Neural progenitor cell (in vitro differentiated cells): ENCODE results near the gene FHIP2A. TPM values are rescaled to one million over a fixed set of nuclear protein-coding genes. Genes with fewer than 3 reads are reported as not detected.

Experiments used
- DNase-seq: peaks from one replicate; pipeline ENCODE4 v3.0.0-alpha.2; 2016; ENCODE audit warnings: low spot score
- H2AFZ ChIP-seq: fragments of 200-600 bp; sonication (generic); replicated peaks from 2 replicates; pipeline ENCODE4 v1.6.1; 2016; ENCODE audit warnings: antibody characterized with exemption
- H3F3A ChIP-seq: fragments of 200-600 bp; sonication (generic); 2 replicates; pipeline ENCODE4 v1.6.1; 2016; ENCODE audit warnings: antibody characterized with exemption, low read depth
- H3K27ac ChIP-seq: fragments of 200-600 bp; sonication (generic); 2 replicates; pipeline ENCODE4 v1.5.1; 2016; ENCODE audit warnings: mild to moderate bottlenecking
- H3K27me3 ChIP-seq: fragments of 200-600 bp; sonication (generic); 2 replicates; pipeline ENCODE4 v1.6.1; 2016; ENCODE audit warnings: mild to moderate bottlenecking, moderate library complexity
- H3K36me3 ChIP-seq: fragments of 200-600 bp; sonication (generic); 2 replicates; pipeline ENCODE4 v1.5.1; 2016
- H3K4me1 ChIP-seq: fragments of 200-600 bp; sonication (generic); 2 replicates; pipeline ENCODE4 v1.6.1; 2016; ENCODE audit warnings: mixed run types
- H3K4me2 ChIP-seq: fragments of 200-600 bp; sonication (generic); 2 replicates; pipeline ENCODE4 v1.6.1; 2016
- H3K4me3 ChIP-seq: fragments of 200-600 bp; sonication (generic); 2 replicates; pipeline ENCODE4 v1.5.1; 2016
- H3K79me2 ChIP-seq: fragments of 200-600 bp; sonication (generic); 2 replicates; pipeline ENCODE4 v1.6.1; 2016; ENCODE audit warnings: low read depth
- H3K9ac ChIP-seq: fragments of 200-600 bp; sonication (generic); 2 replicates; pipeline ENCODE4 v1.6.1; 2016
- H3K9me3 ChIP-seq: fragments of 200-600 bp; sonication (generic); 2 replicates; pipeline ENCODE4 v1.5.1; 2016; ENCODE audit warnings: low read depth
- H4K20me1 ChIP-seq: fragments of 200-600 bp; sonication (generic); 2 replicates; pipeline ENCODE4 v1.6.1; 2016; ENCODE audit warnings: low read depth
- H3K27ac Mint-ChIP-seq: 3 replicates; pipeline ENCODE4 v1.8.0; 2021; ENCODE audit warnings: mixed read lengths
- H3K27me3 Mint-ChIP-seq: 2 replicates; pipeline ENCODE4 v1.8.0; 2022; ENCODE audit warnings: low read depth, mild to moderate bottlenecking, inconsistent platforms, moderate library complexity, mixed read lengths; ENCODE audit not compliant: insufficient read depth
- H3K36me3 Mint-ChIP-seq: 3 replicates; pipeline ENCODE4 v1.8.0; 2021; ENCODE audit warnings: mixed read lengths
- H3K4me1 Mint-ChIP-seq: 3 replicates; pipeline ENCODE4 v1.8.0; 2021; ENCODE audit warnings: mixed read lengths
- H3K4me3 Mint-ChIP-seq: 3 replicates; pipeline ENCODE4 v1.8.0; 2021; ENCODE audit warnings: mild to moderate bottlenecking, moderate library complexity, mixed read lengths
- H3K9me3 Mint-ChIP-seq: 3 replicates; pipeline ENCODE4 v1.8.0; 2020; ENCODE audit warnings: mixed read lengths
- CTCF ChIP-seq: fragments of 200-600 bp; sonication (generic); IDR thresholded peaks from 2 replicates; pipeline ENCODE4 v1.5.1; 2017; ENCODE audit warnings: antibody characterized with exemption, mild to moderate bottlenecking
- EZH2 ChIP-seq: fragments of 200-600 bp; sonication (generic); IDR thresholded peaks from 2 replicates; pipeline ENCODE4 v1.6.1; 2017; ENCODE audit warnings: antibody characterized with exemption, mild to moderate bottlenecking, moderate library complexity
- EZH2phosphoT487 ChIP-seq: fragments of 200-600 bp; sonication (generic); IDR thresholded peaks from 2 replicates; pipeline ENCODE4 v1.6.1; 2017; ENCODE audit warnings: antibody characterized with exemption
- total RNA-seq: library from RNA; depleted of rRNA; stranded (reverse); fragments of >200 nt; gene quantifications from 2 replicates; pipeline ENCODE4 v1.2.3, GENCODE V29; 2015; ENCODE audit warnings: low replicate concordance

Gene FHIP2A
- total RNA-seq, 1 donor from 2014 or later: 28.2 TPM

- Histone ChIP-seq H3K4me1 (no peaks in the 10 kb centered on the region), H3F3A (no peaks in the 10 kb centered on the region), H4K20me1 (peaks cover 15% of the 10 kb centered on the region), H2AFZ (no peak overlapping the region), H3K79me2 (peaks cover 30% of the 10 kb centered on the region), H3K9ac (no peak overlapping the region), H3K36me3 (peaks cover 6% of the 10 kb centered on the region), H3K9me3 (no peaks in the 10 kb centered on the region), H3K27me3 (no peaks in the 10 kb centered on the region), H3K27ac (no peak overlapping the region), H3K4me2 (no peak overlapping the region), H3K4me3 (no peak overlapping the region)
- TF ChIP-seq CTCF (no peak), EZH2 (no peak), EZH2phosphoT487 (no peak)
- H3K27me3 Mint-ChIP-seq: peaks cover 2% of the 10 kb centered on the region
- H3K27ac Mint-ChIP-seq: no peak overlapping the region
- peaks cover 20% of the 10 kb centered on the region for H3K36me3 Mint-ChIP-seq
- no peak overlapping the region for H3K4me3 Mint-ChIP-seq
- peaks cover 4% of the 10 kb centered on the region for H3K4me1 Mint-ChIP-seq
- H3K9me3 Mint-ChIP-seq: peaks cover 5% of the 10 kb centered on the region
- no peak for DNase-seq
Observed at GRCh38 chr10:114831186-114831867, 9.7 kb downstream of the FHIP2A start.

GRCh38 chr10:114837690-114838089 is 16.1 kb downstream of the FHIP2A start:
- Mint-ChIP-seq H3K4me1 (no peaks in the 10 kb centered on the region), H3K27ac (no peak overlapping the region), H3K36me3 (peaks cover 30% of the 10 kb centered on the region), H3K27me3 (no peaks in the 10 kb centered on the region), H3K9me3 (no peaks in the 10 kb centered on the region), H3K4me3 (no peak overlapping the region)
- Histone ChIP-seq H3K79me2 (no peaks in the 10 kb centered on the region), H3F3A (no peaks in the 10 kb centered on the region), H3K27ac (no peak overlapping the region), H3K4me3 (no peak overlapping the region), H3K4me2 (no peak overlapping the region), H2AFZ (no peak overlapping the region), H3K9ac (no peak overlapping the region), H3K27me3 (no peaks in the 10 kb centered on the region), H3K4me1 (no peaks in the 10 kb centered on the region), H3K9me3 (no peaks in the 10 kb centered on the region), H3K36me3 (peaks cover 6% of the 10 kb centered on the region), H4K20me1 (no peaks in the 10 kb centered on the region)
- no peak for DNase-seq
- no peak for TF ChIP-seq CTCF
- no peak for TF ChIP-seq EZH2
- no peak for TF ChIP-seq EZH2phosphoT487

GRCh38 chr10:114839901-114840300 is 18.3 kb downstream of the FHIP2A start:
- no peaks in the 10 kb centered on the region for H3K27me3 Mint-ChIP-seq
- H3K4me1 Mint-ChIP-seq: no peaks in the 10 kb centered on the region
- Histone ChIP-seq H3K36me3 (peaks cover 9% of the 10 kb centered on the region), H2AFZ (no peak overlapping the region), H4K20me1 (no peaks in the 10 kb centered on the region), H3K27me3 (no peaks in the 10 kb centered on the region), H3K4me3 (no peak overlapping the region), H3K4me1 (no peaks in the 10 kb centered on the region), H3F3A (no peaks in the 10 kb centered on the region), H3K9ac (no peak overlapping the region), H3K9me3 (no peaks in the 10 kb centered on the region), H3K27ac (no peak overlapping the region), H3K4me2 (no peak overlapping the region), H3K79me2 (no peaks in the 10 kb centered on the region)
- peaks cover 32% of the 10 kb centered on the region for H3K36me3 Mint-ChIP-seq
- no peak for TF ChIP-seq CTCF
- no peak for TF ChIP-seq EZH2
- TF ChIP-seq EZH2phosphoT487: no peak
- H3K27ac Mint-ChIP-seq: no peak overlapping the region
- DNase-seq: no peak
- no peak overlapping the region for H3K4me3 Mint-ChIP-seq
- H3K9me3 Mint-ChIP-seq: no peaks in the 10 kb centered on the region
